Endothelial cell of umbilical vein (primary cell): Measurements from ENCODE around the gene PLEKHG3. TPM values are rescaled to one million over a fixed set of nuclear protein-coding genes. Genes with fewer than 3 reads are reported as not detected.

Source experiments
- BruUV-seq: library from RNA; stranded (reverse); fragments of 400-500 nt; replicated peaks from 2 replicates; lab custom pipeline; 2021; lab: Mats Ljungman, UMichigan
- CTCF ChIA-PET: fragments of 300-600, 350-600 bp; sonication (Branson Sonifier 250); formaldehyde crosslinking; loops from one replicate; lab custom pipeline; 2021; ENCODE audit warnings: antibody characterized with exemption, inconsistent platforms; lab: Charles Lee
- POLR2A ChIA-PET: fragments of 300-600, 350-600 bp; sonication (Branson Sonifier 250); formaldehyde crosslinking; loops from one replicate; lab custom pipeline; 2021; ENCODE audit warnings: antibody characterized with exemption, inconsistent platforms; lab: Charles Lee
- DNase-seq: peaks from one replicate; pipeline ENCODE4 v3.0.0-alpha.2; 2011; ENCODE audit warnings: low read depth, low spot score
- FAIRE-seq: peaks from 2 replicates; lab custom pipeline; 2011; peaks lifted over from hg19 to GRCh38; lab: Jason Lieb, UNC
- H2AFZ ChIP-seq: 2 replicates; pipeline ENCODE4 v1.6.0; 2012; ENCODE audit warnings: low read depth, low read length, control low read depth, inconsistent platforms
- H3K27ac ChIP-seq: 2 replicates; pipeline ENCODE4 v1.5.1; 2011; ENCODE audit warnings: low read depth, mild to moderate bottlenecking, control low read depth, low read length, moderate library complexity; ENCODE audit not compliant: insufficient read depth
- H3K27me3 ChIP-seq, 2 experiments: 2 replicates each; pipeline versions ENCODE4 v1.6.0 to v1.6.1; 2011; ENCODE audit warnings: low read length in 2 of 2, mixed read lengths in 1 of 2; ENCODE audit not compliant: control insufficient read depth in 2 of 2, insufficient read depth in 2 of 2
- H3K36me3 ChIP-seq, 2 experiments: 2 replicates in 1 of 2; 3 replicates in 1 of 2; pipeline ENCODE4 v1.5.1; 2011; ENCODE audit warnings: low read length in 2 of 2, mild to moderate bottlenecking in 1 of 2, moderate library complexity in 1 of 2; ENCODE audit not compliant: control insufficient read depth in 2 of 2, insufficient read depth in 2 of 2; ENCODE audit errors: extremely low read depth in 1 of 2
- H3K4me1 ChIP-seq: 3 replicates; pipeline ENCODE4 v1.5.1; 2011; ENCODE audit warnings: mild to moderate bottlenecking, low read length; ENCODE audit not compliant: control insufficient read depth, insufficient read depth; ENCODE audit errors: extremely low read depth
- H3K4me2 ChIP-seq: 2 replicates; pipeline ENCODE4 v1.6.1; 2011; ENCODE audit warnings: low read length, control low read depth, mixed read lengths; ENCODE audit not compliant: insufficient read depth
- H3K4me3 ChIP-seq, 3 experiments: fragments of 200-600 bp in 1 of 3; sonication (generic), shearing (Covaris generic) in 1 of 3; replicated peaks in 1 of 3; 2 replicates each; pipeline ENCODE4 v1.5.1; 2011 to 2016; ENCODE audit warnings: control low read depth in 3 of 3, low read length in 3 of 3, mild to moderate bottlenecking in 2 of 3, inconsistent platforms in 1 of 3, low read depth in 1 of 3, moderate library complexity in 1 of 3; ENCODE audit not compliant: insufficient read depth in 1 of 3
- H3K79me2 ChIP-seq: 2 replicates; pipeline ENCODE4 v1.6.0; 2012; ENCODE audit warnings: low read length, inconsistent platforms; ENCODE audit not compliant: control insufficient read depth, insufficient read depth
- H3K9ac ChIP-seq: replicated peaks from 2 replicates; pipeline ENCODE3; 2011; ENCODE audit warnings: low read length, control low read depth; ENCODE audit not compliant: insufficient read depth; ENCODE audit errors: extremely low read depth
- H3K9me1 ChIP-seq: replicated peaks from 3 replicates; pipeline ENCODE4 v1.6.0; 2011; ENCODE audit warnings: mild to moderate bottlenecking, low read length; ENCODE audit not compliant: control insufficient read depth, insufficient read depth; ENCODE audit errors: extremely low read depth
- H3K9me3 ChIP-seq: replicated peaks from 2 replicates; pipeline ENCODE4 v1.5.1; 2012; ENCODE audit warnings: low read length, inconsistent platforms; ENCODE audit not compliant: control insufficient read depth, insufficient read depth
- H4K20me1 ChIP-seq: replicated peaks from 2 replicates; pipeline ENCODE3; 2011; ENCODE audit warnings: mild to moderate bottlenecking, low read length; ENCODE audit not compliant: control insufficient read depth, insufficient read depth; ENCODE audit errors: extremely low read depth
- CTCF ChIP-seq, 2 donors: IDR thresholded peaks; 1 replicate in 1 of 2; 2 replicates in 1 of 2; pipeline ENCODE4 v1.5.1; 2011; ENCODE audit warnings: low read length in 2 of 2, mild to moderate bottlenecking in 2 of 2, moderate library complexity in 2 of 2, control low read depth in 1 of 2, inconsistent platforms in 1 of 2, low read depth in 1 of 2; ENCODE audit not compliant: insufficient read depth in 1 of 2; ENCODE audit errors: extremely low read depth in 1 of 2
- EZH2 ChIP-seq: IDR thresholded peaks from 2 replicates; pipeline ENCODE4 v1.6.1; 2012; ENCODE audit warnings: borderline replicate concordance, low read depth, mild to moderate bottlenecking, moderate library complexity, low read length, inconsistent platforms; ENCODE audit not compliant: severe bottlenecking
- FOS ChIP-seq: IDR thresholded peaks from 2 replicates; pipeline ENCODE4 v1.6.1; 2011; ENCODE audit warnings: mild to moderate bottlenecking, low read length, moderate library complexity, borderline replicate concordance; ENCODE audit not compliant: insufficient read depth
- GATA2 ChIP-seq: IDR thresholded peaks from 2 replicates; pipeline ENCODE4 v1.7.0; 2011; ENCODE audit warnings: low read depth, mild to moderate bottlenecking, moderate library complexity, mixed read lengths, low read length; ENCODE audit not compliant: insufficient read length, insufficient read depth
- JUN ChIP-seq: IDR thresholded peaks from 2 replicates; pipeline ENCODE4 v1.6.1; 2011; ENCODE audit warnings: borderline replicate concordance, low read depth; ENCODE audit not compliant: insufficient read length, insufficient read depth
- MAX ChIP-seq: IDR thresholded peaks from 2 replicates; pipeline ENCODE4 v1.6.1; 2011; ENCODE audit not compliant: insufficient read depth, insufficient read length
- MYC ChIP-seq: IDR thresholded peaks from one replicate; pipeline ENCODE4 v1.6.1; 2011; ENCODE audit warnings: mild to moderate bottlenecking, low read depth, low read length
- POLR2A ChIP-seq: IDR thresholded peaks from 2 replicates; pipeline ENCODE4 v1.6.1; 2012; ENCODE audit warnings: low read depth, mild to moderate bottlenecking, control low read depth, low read length
- POLR2AphosphoS5 ChIP-seq: IDR thresholded peaks from 2 replicates; pipeline ENCODE4 v1.6.1; 2012; ENCODE audit warnings: low read depth, mild to moderate bottlenecking, control low read depth, low read length, moderate library complexity; ENCODE audit not compliant: insufficient read depth
- dilution Hi-C: fragments of 300-500 bp; cut with MboI; formaldehyde crosslinking; loops from one replicate; pipeline ENCODE4 v1.15.0; 2019; ENCODE audit warnings: low sequenced_read_pairs; ENCODE audit not compliant: extremely low pct_ligation_motif_present
- intact Hi-C: fragments of 100-400 bp; cut with micrococcal nuclease; formaldehyde crosslinking; loops from one replicate; pipeline ENCODE4 v1.10.0; 2022
- polyA plus RNA-seq, 4 experiments: library from polyadenylated mRNA; depleted of rRNA in 3 of 4; stranded (reverse) in 3 of 4; unstranded in 1 of 4; fragments of >200 nt; gene quantifications; 2 replicates each; pipeline versions ENCODE4 v1.2.1 to v1.2.3, GENCODE V29; 2011 to 2012; ENCODE audit warnings: missing spikeins in 1 of 4
- total RNA-seq: library from RNA; stranded (reverse); gene quantifications from 2 replicates; pipeline ENCODE4 v1.2.3, GENCODE V29; 2021

PLEKHG3 gene
- total and polyA plus RNA-seq, 2 donors (not counting 3 experiments of a cell fraction or from before 2014, with no cell fraction given), result 6.6 to 8.0 TPM

- FAIRE-seq, result no peak
- Histone ChIP-seq H3K36me3 (no peaks in the 10 kb centered on the region), H3K9ac (no peak overlapping the region), H2AFZ (no peak overlapping the region), H3K27ac (no peak overlapping the region), H3K4me2 (no peak overlapping the region), H3K4me3 (no peak overlapping the region), H3K9me1 (no peaks in the 10 kb centered on the region), H4K20me1 (no peaks in the 10 kb centered on the region), H3K27me3 (no peaks in the 10 kb centered on the region), H3K9me3 (no peaks in the 10 kb centered on the region), H3K79me2 (no peaks in the 10 kb centered on the region), H3K4me1 (no peaks in the 10 kb centered on the region)
- dilution Hi-C loops, result no loop called here
- POLR2A ChIA-PET, result no interaction called here
- BruUV-seq, result no TSS peak
- intact Hi-C loops, result no loop called here
- CTCF ChIA-PET, result no interaction called here
- no peak for DNase-seq
- TF ChIP-seq POLR2A (no peak), GATA2 (no peak), POLR2AphosphoS5 (no peak), MAX (no peak), FOS (no peak), CTCF (IDR thresholded peaks at IDR 0.05; ENCODE audit: extremely low read depth in 1 of 2, insufficient read depth in 1 of 2, low read depth in 1 of 2, low read length in 2 of 2) (no peak)
These were observed 26.9 kb downstream of the PLEKHG3 start for GRCh38 chr14:64731141-64731581.

- intact Hi-C loops, result no loop called here
- POLR2A ChIA-PET, result no interaction called here
- dilution Hi-C loops, result no loop called here
- FAIRE-seq, result no peak
- DNase-seq, result no peak
- Histone ChIP-seq H3K9ac (no peak overlapping the region), H3K27ac (no peak overlapping the region), H3K4me3 (no peak overlapping the region), H2AFZ (no peak overlapping the region), H3K4me1 (no peaks in the 10 kb centered on the region), H4K20me1 (no peaks in the 10 kb centered on the region), H3K9me3 (no peaks in the 10 kb centered on the region), H3K79me2 (no peaks in the 10 kb centered on the region), H3K36me3 (no peaks in the 10 kb centered on the region), H3K9me1 (no peaks in the 10 kb centered on the region), H3K27me3 (no peaks in the 10 kb centered on the region), H3K4me2 (no peak overlapping the region)
- CTCF ChIA-PET, result no interaction called here
- BruUV-seq, result no TSS peak
- TF ChIP-seq CTCF (IDR thresholded peaks at IDR 0.05; ENCODE audit: extremely low read depth in 1 of 2, insufficient read depth in 1 of 2, low read depth in 1 of 2, low read length in 2 of 2), result no peak
- no peak for TF ChIP-seq MAX
- TF ChIP-seq JUN, result no peak
- no peak for TF ChIP-seq GATA2
- TF ChIP-seq MYC, result no peak
- TF ChIP-seq POLR2A, result no peak
- TF ChIP-seq EZH2, result no peak
- no peak for TF ChIP-seq POLR2AphosphoS5
- no peak for TF ChIP-seq FOS
These were observed 27.8 kb downstream of the PLEKHG3 start for GRCh38 chr14:64732066-64732465.
